GM19023 (cell line): ENCODE results near the gene FCF1.
A peak's percentile ranks its signal among the peaks of the same experiment; 100 is the strongest.

ENCODE experiments used
- ATAC-seq: cut with Tn5 transposase; IDR thresholded peaks from one replicate; pipeline ENCODE4 v1.9.1; 2021; ENCODE audit warnings: mild to moderate bottlenecking, moderate library complexity; ENCODE audit not compliant: unreplicated experiment

FCF1 gene, protein sequence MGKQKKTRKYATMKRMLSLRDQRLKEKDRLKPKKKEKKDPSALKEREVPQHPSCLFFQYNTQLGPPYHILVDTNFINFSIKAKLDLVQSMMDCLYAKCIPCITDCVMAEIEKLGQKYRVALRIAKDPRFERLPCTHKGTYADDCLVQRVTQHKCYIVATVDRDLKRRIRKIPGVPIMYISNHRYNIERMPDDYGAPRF

DNA sequence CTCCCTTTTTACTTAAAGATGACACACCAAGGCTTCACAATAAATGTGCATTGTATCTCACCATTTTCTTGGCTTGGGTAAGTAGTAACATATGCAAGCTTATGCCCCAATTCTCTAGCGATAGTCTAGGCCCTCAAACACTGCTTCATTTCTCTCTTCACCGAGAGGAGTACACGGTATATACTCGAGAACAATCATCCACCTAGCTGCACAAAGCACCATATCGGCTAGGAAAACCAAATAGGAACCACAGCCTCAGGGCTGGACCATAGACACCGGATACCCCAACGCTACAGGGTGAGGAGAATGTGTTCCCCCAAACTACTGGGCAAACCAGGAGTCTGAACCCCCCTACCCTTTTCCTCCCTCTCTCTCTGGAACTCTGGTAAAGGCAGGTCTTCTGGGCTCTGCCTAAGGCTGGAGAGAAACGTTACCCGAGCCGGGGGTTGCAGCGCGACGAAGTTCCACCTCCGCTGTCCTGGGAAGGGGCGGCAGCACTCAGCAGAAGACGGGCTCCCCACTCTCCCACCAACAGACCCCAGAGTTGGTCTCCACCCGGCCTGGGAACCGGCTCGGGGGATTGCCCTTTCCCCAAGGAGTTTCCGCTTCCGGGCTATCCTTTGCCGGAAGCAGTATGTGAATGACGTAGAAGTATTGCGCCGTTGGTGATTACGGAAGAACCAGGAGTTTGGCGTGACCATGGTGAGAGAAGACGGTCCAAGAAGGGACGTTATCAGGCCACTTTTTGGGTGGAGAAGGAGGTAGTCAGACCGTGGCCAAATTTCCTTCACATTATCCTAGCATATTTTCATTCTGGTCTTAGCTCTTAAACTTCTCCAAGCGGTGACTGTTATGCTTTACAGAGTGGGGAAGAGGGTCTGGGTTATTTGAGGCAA lies at the start of gene FCF1, which contains the start of gene AREL1:
Gene FCF1 (plus strand): TSS at position 646 of the 896 bp plus-strand sequence. CDS start 54 bp downstream, at position 700.
Gene AREL1 (minus strand): TSS at position 582 of the 896 bp plus-strand sequence. CDS start 27,465 bp downstream, outside the sequence.
- ATAC-seq = peak; percentile 94

DNA sequence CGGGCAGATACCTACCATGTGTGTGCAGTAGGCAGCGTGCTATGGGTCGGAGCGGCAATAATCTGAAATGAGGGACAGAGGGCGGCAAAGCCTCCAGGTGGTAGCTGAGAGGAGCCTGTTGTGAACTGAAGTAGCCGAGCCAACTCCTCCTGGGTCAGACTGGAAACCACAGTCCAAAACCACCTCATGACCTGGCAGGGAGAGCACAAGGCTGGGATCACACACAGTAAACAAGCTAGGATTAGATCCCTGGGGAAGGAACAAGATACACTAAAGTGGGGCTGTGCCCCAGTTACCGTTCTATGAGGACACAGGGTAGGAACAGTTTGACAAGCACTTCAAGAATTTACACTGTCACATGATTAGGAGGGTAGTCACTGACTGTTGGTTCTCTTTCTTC lies 49.1 kb upstream of the FCF1 start:
- ATAC-seq = no peak

DNA sequence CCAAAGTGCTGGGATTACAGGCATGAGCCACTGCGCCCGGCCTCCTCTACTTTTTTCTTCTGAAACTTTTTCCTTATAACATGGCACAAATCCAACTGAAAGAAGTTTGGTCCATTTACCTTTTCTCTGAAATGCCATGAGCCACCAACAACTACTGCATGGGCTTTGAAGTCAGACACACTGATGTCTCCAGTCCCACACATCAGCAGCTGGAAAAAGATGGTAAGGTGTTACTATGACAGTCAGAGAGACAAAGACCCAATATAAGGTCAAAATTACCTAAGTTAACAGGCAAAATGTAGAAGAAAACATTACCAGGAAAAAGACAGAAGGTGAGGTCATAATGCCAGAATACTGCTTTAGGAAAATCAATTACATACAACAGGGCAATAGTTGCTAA lies 48.2 kb upstream of the FCF1 start:
- no peak for ATAC-seq

DNA sequence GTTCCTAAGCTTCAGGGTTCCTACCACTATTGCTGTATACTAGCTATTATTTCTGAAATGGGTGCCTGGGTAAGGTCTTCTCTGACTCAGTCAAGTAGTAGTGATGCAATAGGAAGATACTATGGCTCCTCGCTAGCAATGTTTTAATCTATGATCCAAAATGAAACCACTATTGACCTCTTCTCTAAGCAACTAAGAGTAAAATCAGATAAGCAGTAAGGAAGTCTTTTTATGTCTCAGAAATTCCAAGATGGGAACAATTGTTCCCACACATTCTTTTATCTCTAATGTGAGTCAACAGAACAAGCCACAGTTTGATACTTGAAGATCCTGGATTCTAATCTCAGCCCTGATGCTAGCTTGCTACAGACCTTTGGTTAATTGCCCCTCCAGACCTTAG lies 45.2 kb upstream of the FCF1 start:
- ATAC-seq = no peak

DNA sequence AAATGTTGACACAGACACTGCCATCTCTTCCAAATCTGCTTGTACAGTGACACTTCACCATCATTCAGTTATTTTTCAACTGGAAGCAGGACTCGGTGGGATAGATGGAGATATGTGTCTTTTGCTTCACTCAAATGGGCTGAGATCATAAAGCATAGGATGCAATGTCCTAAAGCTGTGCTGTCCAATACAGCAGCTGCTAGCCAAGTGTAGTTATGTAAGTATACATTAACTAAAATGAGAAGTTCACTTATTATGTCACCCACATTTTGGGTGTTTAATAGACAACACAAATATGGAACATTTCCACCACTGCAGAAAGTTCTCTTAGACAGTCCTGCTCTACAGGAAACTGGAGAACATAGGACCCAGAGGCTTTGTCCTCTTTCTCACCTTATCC lies 43.7 kb upstream of the FCF1 start:
- no peak for ATAC-seq

DNA sequence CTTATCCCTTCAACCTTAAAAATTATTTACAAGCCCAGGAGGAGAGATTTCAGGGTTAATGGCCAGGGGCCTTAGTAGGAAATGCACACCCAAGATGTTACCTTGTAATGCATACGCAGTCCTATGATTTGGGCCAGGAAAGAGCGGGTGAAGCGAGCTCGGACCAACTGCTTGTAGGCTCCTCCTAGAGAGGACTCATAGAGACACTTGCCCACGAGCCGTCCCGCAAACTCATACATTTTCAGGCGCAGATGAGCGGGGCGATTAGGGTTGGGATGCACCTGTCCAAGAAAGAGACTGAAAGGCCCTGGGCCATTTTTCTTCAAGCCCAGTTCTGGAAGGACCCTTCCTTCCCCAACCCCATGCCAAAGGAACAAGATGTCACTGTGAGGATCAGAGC lies 43.1 kb upstream of the FCF1 start:
- ATAC-seq = no peak

DNA sequence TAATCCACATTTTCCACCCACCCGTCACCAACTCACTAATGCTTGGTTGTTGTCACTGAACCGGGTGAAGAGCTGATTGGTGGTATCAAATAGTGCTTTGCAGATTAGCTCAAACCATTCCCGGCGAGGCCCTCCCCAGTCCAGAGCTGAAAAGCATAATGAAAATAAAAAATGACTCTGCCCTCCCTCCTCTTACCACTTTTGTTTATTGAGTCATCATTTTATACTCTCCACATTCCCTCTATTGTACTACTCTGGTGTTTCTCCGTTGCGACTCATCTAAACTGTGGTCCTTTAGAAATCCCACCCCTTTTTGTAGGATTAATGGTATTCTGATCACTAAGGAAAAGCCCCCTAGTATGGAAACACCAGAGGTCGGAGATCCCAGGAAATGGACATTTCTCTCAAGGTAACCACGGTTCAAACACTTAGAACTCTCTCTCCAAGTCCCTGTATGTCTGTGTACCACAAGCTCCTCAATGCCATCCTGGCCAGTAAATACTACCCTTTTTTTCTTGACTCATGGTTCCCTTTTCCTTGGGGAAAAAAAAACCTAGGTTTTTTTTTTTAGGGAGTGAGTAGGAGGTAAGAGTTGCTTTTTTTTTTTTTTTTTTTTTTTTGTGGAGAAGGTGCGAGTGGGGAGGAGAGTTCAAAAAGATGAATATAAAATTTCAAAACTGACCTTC lies 42.1 kb upstream of the FCF1 start:
- no peak for ATAC-seq

DNA sequence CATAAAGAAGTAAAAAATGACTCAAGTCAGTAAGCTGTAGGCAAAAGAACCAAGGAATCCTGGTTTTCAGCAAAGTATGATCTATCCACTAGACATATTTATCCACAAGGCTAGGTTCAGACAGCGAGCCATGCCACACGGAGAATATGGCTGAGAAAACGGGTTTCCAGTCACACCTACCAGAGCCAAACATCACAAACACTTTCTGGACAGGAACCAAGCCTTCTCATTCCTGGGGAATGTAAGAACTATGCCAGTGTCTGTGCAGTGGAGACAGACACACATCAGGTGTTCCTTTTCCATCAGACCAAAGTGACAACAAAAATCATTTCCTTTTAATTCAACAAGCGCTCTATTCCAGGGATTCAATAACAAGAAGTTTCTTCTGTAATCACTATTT lies 41.2 kb upstream of the FCF1 start:
- ATAC-seq = no peak

DNA sequence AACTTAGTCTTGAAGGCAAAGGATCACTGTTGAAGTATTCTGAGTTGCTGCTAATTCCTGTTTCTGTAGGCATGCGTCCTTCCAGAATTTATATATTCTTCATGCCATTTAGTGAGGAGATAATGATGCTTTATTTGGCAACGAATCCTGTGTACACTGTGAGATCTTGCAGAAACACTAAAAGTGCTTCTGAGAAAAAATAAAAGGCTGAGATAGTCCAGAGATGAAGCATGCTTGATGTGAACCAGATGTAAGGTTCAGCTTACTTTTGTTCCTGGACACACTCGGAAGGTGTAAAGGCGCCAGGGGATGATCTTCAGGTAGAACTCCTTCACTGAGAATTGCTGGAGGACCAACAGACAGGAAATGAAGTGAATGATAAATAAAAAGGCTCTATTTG lies 39.2 kb upstream of the FCF1 start:
- no peak for ATAC-seq

DNA sequence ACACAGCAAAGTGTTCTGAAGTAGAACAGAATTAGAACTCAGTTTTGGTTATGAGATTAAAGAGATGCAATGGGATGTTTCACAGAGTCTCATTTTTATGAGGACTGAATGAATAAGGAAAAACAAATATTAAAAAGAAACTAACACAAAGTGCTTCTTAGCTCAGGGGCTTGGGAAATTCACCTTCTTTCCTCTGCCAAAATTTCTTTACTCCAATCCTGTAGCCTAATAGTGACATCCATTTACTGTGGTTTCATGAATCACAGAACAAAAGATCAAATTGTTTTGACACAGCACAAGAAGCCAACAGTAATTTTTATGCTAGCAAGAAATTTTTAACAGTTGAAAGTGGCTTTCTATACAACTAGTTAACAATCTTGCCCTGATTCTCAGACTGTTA lies 37.7 kb upstream of the FCF1 start:
- ATAC-seq = no peak

DNA sequence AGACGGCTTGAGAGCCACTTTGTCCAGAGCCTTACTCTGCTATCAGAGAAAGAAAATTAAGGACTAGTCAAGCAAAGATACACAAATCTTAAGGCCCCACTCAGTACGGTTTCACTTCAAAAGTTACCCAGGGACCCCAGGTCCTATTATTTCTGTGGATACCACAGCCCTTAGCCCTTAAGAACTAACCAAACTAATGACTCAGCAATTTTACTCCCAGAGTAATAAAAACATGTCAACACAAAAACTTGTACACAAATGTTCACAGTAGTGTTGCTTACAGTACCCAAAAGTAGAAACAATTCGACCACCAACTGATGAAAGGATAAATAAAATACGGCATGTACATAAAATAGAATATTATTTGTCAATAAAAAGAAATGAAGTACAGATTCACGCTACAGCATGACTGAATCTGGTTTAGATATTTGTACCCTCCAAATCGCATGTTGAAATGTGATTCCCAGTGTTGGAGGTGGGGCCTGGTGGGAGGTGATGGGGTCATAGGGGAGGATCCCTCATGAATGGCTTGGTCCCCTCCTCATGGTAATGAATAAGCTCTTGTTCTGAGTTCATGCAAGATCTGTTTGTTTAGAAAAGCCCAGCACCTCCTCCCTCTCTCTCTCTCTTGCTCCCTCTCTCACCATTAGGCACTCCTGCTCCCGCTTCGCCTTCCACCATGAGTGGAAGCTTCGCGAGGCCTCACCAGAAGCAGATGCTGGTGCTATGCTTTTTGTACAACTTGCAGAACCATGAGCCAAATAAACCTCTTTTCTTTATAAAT lies 30.6 kb upstream of the FCF1 start:
- no peak for ATAC-seq

DNA sequence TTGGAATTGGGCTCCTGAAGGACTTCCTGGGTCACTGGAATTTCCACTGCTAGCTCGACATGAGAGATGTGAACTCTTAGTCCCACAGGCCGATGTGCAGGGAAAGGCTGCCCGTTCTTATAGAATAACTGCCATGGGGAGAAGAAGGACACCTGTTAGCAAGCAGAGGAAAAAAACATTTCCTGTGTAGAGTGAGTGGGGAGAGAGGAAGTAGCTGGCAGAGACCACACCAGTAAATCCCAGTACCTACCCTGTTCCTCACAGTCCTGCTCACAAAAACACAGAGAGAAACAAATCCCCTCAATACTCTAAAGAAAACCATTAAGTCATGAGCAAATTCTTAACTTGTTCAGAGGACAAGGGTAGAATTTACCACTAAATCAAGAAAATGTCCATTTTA lies 29.5 kb upstream of the FCF1 start:
- no peak for ATAC-seq

DNA sequence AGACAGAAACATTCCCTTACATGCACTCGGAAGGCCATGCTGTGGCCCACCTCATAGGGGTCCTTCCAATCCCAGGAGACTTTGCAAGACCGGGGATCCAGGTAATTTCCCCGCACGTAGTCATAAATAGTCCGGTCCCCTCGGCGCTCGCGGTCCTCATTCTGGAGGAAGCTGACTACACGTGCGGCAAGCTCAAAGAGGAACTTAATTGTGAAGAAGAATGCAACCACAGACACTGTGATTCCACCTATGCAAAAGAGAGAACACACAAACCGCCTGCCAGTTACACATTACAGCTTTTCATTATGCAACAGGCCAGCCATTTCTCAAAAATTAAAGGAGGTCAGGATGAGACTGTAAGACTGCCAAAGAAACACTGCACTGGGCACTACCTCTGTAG lies 28.5 kb upstream of the FCF1 start:
- no peak for ATAC-seq

DNA sequence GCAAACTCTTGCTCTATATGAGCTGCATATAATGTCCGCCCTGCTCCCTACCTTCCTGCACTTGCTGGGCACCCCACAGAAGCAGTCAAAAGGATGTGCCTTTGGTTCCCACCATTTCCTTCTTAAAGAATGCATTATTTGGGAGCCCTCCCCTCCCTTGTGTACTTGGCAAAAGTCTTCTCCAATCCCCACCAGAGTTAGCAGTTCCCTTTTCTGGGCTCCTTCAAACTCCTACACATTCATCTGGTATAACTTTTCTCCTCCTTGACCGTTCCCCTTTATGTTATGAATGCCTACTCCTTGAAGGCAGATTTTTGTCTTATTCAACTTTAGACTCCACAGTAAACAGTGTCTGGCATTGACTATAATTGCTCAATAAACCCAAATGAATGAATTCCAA lies 27.9 kb upstream of the FCF1 start:
- ATAC-seq = no peak

DNA sequence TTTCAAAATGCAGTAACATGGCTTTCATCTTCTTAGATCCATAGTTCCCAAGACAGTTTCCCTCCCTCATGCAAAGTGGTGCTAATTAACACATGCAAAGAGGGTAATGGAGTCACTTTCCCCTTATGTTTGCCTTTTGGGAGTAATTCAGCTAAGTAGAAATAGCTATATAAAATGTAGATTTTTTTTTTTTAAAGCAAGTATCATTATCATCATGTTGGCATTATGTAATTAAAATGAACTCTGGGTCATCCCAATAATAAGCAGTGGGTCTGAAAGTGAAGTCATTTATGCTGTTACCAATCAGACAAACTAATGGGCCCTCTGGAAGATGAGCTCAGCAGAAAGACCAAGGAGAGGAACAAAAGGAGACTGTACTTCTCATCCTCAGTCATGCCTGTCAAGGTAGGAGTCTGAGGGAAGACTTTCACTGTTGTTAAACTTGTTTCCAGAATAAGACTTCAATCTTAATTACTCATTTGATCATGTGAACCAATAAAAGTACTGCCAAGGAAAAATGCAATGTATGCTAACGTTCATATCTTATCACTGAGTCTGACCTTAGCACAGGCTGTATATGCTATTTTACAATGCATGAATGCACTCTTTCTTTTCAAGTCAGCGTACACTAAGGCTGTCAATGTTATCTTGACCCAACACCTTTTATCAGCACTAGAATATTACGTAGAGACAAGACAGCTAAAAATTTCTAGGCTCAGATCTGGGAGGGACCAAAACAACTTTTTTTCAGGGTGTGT lies 26.8 kb upstream of the FCF1 start:
- no peak for ATAC-seq

DNA sequence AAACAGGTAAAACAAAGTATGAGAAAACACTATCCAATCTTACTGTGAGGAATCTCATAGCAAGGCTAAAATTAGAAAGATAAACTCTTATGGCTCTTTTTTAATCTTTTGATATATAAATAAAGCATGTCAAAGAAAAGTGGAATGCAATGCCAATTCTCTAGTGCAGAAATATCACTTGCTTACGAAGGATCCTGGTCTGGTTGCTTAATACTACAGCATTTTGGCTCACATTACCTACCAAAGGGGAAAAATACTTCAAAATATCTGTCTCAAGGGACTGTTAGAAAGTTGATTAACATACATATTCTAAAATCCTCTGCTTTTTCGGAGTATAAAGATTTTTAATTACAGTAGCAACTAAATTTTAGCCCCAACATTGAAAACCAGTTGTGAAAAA lies 21.5 kb upstream of the FCF1 start:
- no peak for ATAC-seq

DNA sequence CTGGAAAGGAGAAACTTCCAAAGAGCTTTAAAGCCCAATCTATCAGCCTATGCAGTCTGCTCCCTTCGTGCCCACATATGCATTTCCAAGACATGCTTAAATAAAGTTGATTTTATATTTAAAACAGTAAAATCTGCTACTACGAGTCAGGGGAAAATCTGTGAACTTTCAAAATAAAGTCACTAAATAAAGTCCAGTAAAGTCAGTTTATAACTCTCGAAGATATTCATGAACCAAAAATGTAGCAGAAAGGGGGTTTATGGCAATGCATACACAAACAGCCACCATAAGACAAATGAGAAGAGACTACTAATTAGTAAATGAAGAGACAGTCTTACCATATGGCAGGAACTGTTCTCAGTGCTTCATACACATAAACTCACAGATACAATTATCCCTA lies 19.8 kb upstream of the FCF1 start:
- ATAC-seq = no peak

DNA sequence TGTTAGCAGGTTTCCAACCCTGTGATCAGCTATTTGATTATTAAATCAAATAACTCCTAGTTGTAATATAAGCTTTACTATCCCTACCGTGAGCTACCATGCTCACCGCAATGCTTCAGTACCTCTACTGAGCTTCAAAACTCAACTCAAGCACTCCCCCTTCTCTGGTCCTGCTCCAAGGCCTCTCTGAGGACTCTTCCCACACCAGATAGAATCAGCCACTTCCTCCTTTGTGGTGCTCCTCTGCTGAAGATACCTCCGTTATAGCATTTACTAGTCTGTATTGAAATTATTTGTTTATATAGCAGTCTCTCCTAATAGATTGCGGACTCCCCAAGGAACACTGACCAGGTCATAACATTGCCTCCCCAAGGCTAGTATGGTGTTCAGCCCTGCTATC lies 17.5 kb upstream of the FCF1 start:
- ATAC-seq = no peak

DNA sequence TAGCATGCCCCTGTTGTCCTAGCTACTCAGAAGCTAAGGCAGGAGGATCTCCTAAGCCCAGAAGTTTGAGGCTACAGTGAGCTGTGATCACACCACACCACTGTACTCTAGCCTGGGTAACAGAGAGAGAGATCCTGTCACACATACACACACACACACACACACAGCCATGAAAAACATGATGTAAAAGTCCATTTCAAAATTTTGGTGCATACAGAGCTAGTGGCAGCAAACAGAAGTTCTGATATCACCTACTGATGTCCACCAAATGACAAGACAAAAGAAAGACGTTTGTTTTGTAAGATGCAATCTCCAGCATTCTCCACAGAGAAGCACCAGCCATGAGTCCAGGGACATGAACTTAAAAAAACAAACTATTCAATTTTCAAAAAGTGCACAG lies 15.9 kb upstream of the FCF1 start:
- ATAC-seq = no peak

DNA sequence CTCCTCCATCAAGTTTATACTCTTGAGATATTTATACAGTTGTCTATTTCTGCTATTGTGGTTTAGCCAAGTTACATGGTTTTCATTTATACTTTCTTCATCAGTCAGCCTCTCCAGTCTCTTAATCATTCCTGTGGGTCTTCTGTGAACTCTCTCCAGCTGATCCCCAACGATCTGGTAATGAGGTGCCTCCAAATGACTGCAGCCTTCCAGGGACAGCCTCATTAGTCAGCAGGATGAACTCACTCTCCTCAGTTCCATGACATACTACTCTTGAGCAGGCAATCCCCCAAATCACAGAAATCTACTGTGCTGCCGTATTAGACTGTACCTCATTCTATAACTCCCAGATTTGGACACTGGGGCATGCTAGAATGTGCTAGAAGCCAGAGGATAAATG lies 15.4 kb upstream of the FCF1 start:
- no peak for ATAC-seq
